Transverse colon (tissue), 4 donors: Measurements from ENCODE around the gene ANKRD1.

ENCODE experiments used
- CTCF ChIP-seq, 5 experiments: fragments of 200-600 bp in 3 of 5; fragments of 450-650 bp in 2 of 5; sonication (generic) in 3 of 5; IDR thresholded peaks; 1 replicate in 2 of 5; 2 replicates in 3 of 5; pipeline ENCODE4 v1.5.1; 2016 to 2017; ENCODE audit warnings: antibody characterized with exemption in 5 of 5, inconsistent platforms in 3 of 5, mild to moderate bottlenecking in 2 of 5, moderate library complexity in 1 of 5
- EP300 ChIP-seq: sonication (generic); formaldehyde crosslinking; IDR thresholded peaks from one replicate; pipeline ENCODE4 v1.6.1; 2017; ENCODE audit warnings: antibody characterized with exemption, low read depth
- POLR2A ChIP-seq: fragments of 450-650 bp; IDR thresholded peaks from one replicate; pipeline ENCODE4 v1.6.1; 2016; ENCODE audit warnings: antibody characterized with exemption, mild to moderate bottlenecking, moderate library complexity
- POLR2AphosphoS5 ChIP-seq, 3 donors: sonication (generic); formaldehyde crosslinking; IDR thresholded peaks; one replicate each; pipeline ENCODE4 v1.6.1; 2016; ENCODE audit warnings: antibody characterized with exemption in 3 of 3

DNA sequence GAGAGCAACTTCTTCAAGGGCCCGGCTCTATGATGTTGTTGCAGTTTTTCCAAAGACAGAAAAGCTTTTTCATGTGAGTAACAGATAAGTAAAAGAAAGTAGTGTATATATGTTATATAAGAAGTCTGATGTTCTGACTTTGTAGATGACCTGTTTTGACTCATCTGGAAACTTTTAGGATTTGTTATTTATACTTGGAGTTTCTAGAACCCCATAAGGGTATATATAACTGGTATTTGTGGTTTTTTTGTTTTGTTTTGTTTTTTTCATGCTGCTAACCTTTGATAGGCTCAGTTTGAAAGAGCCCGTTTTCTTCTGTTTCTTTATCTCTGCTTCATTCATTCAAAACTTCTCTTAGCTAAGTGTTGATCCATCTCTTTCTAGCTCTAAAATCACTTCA, 41.8 kb downstream of the ANKRD1 start:
- no peak for TF ChIP-seq CTCF (IDR thresholded peaks at IDR 0.05)
- TF ChIP-seq POLR2A, result no peak
- no peak for TF ChIP-seq EP300
- no peak for TF ChIP-seq POLR2AphosphoS5 (IDR thresholded peaks at IDR 0.05)
